VCaP (cell line): ENCODE data around the gene SLC44A5.

Source experiments
- H3K27ac ChIP-seq: fragments of 450-650 bp; 2 replicates; pipeline ENCODE4 v1.5.1; 2017
- CTCF ChIP-seq: fragments of 450-650 bp; conservative IDR thresholded peaks from 2 replicates; pipeline ENCODE4 v1.5.1; 2017; ENCODE audit warnings: mild to moderate bottlenecking, moderate library complexity

The SLC44A5 gene

GRCh38 chr1:75471252-75471651, 139.7 kb downstream of the SLC44A5 start:
- no peak overlapping the region for H3K27ac ChIP-seq
- TF ChIP-seq CTCF, result no peak

GRCh38 chr1:75470448-75470847, 140.5 kb downstream of the SLC44A5 start:
- TF ChIP-seq CTCF, result no peak
- no peak overlapping the region for H3K27ac ChIP-seq

GRCh38 chr1:75469586-75470173, 141.2 kb downstream of the SLC44A5 start:
- TF ChIP-seq CTCF, result no peak
- no peak overlapping the region for H3K27ac ChIP-seq

GRCh38 chr1:75461808-75462325, 149.0 kb downstream of the SLC44A5 start:
- no peak for TF ChIP-seq CTCF

GRCh38 chr1:75449998-75450397, 160.9 kb downstream of the SLC44A5 start:
- no peak for TF ChIP-seq CTCF
- no peak overlapping the region for H3K27ac ChIP-seq

More at GRCh38 chr1:75461808-75462325, 149.0 kb downstream of the SLC44A5 start:
- H3K27ac ChIP-seq, result no peak overlapping the region

- no peak overlapping the region for H3K27ac ChIP-seq
- TF ChIP-seq CTCF, result no peak
Measured at GRCh38 chr1:75444220-75444619, 166.7 kb downstream of the SLC44A5 start.

GRCh38 chr1:75440274-75440673, 170.6 kb downstream of the SLC44A5 start:
- TF ChIP-seq CTCF, result no peak
- H3K27ac ChIP-seq, result no peak overlapping the region
